GM06990 (cell line): ENCODE measurements around the gene EHD3.

Experiments
- DNase-seq: peaks from one replicate; pipeline ENCODE4 v3.0.0-alpha.2; 2011; ENCODE audit not compliant: insufficient read length; ENCODE audit errors: extremely low read depth
- H3K27me3 ChIP-seq: replicated peaks from 2 replicates; pipeline ENCODE4 v1.6.0; 2011; ENCODE audit warnings: low read length; ENCODE audit not compliant: control insufficient read depth, insufficient read depth
- H3K36me3 ChIP-seq: 2 replicates; pipeline ENCODE4 v1.5.1; 2011; ENCODE audit warnings: low read length; ENCODE audit not compliant: control insufficient read depth, insufficient read depth
- H3K4me3 ChIP-seq: replicated peaks from 2 replicates; pipeline ENCODE4 v1.5.1; 2011; ENCODE audit warnings: low read depth, mild to moderate bottlenecking, control low read depth, low read length
- TF ChIP-seq, protein P1 (sequence below): IDR thresholded peaks from 2 replicates; pipeline ENCODE4 v1.5.1; 2011; ENCODE audit warnings: low read length, control low read depth, mild to moderate bottlenecking, inconsistent platforms; ENCODE audit not compliant: insufficient read depth, poor library complexity, severe bottlenecking

EHD3 gene

DNA sequence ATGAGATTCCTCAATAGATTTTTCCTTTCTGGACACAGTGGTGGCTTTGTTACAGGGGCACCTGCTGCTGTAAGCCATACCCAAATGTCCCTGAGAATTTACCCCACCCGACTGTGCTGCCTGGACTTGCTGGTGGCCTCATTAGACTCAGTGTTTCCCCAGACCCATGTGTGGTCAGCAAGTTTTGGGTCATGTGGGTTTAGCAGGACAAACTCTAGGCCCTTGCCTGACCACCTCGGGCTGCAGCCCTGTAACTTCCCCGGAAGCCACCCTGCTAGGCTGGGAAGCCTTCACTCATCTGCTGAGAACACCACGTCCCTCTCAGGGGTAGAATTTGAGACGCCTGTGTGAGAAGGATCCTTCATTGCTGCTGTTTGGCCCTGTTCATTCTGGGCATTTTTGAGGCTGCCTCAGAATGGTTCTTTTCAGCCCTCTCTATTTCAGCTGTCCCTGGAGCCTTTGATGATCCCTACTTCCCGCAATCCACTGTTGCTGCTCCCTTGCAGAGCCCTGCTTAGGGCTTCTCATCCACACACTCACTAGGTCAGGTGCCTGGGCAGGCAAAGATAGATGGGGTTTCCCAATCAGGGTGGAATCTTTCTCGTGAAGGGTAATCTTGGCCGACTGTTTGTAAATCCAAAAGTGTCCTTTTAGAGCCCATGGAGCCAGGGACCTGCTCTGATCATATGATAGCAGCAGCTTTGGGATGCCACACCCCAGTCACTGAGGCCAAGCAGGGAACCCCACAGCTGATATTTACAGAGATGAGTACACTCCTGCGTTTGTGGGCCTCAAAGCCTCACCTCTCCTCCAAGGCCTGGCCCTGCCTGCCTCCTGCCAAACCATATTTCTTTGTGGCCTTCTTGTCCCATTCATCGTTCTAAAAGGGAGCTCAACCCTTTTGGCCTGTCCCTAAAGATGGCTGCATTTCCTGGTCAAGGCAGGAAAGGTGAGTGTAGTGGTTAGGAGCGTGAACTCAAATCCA is 6.7 kb downstream of the EHD3 start:
- Histone ChIP-seq H3K36me3 (no peaks in the 10 kb centered on the region), H3K27me3 (no peaks in the 10 kb centered on the region), H3K4me3 (no peak overlapping the region)
- TF ChIP-seq, protein P1, sequence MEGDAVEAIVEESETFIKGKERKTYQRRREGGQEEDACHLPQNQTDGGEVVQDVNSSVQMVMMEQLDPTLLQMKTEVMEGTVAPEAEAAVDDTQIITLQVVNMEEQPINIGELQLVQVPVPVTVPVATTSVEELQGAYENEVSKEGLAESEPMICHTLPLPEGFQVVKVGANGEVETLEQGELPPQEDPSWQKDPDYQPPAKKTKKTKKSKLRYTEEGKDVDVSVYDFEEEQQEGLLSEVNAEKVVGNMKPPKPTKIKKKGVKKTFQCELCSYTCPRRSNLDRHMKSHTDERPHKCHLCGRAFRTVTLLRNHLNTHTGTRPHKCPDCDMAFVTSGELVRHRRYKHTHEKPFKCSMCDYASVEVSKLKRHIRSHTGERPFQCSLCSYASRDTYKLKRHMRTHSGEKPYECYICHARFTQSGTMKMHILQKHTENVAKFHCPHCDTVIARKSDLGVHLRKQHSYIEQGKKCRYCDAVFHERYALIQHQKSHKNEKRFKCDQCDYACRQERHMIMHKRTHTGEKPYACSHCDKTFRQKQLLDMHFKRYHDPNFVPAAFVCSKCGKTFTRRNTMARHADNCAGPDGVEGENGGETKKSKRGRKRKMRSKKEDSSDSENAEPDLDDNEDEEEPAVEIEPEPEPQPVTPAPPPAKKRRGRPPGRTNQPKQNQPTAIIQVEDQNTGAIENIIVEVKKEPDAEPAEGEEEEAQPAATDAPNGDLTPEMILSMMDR, result no peak
- no peak for DNase-seq

DNA sequence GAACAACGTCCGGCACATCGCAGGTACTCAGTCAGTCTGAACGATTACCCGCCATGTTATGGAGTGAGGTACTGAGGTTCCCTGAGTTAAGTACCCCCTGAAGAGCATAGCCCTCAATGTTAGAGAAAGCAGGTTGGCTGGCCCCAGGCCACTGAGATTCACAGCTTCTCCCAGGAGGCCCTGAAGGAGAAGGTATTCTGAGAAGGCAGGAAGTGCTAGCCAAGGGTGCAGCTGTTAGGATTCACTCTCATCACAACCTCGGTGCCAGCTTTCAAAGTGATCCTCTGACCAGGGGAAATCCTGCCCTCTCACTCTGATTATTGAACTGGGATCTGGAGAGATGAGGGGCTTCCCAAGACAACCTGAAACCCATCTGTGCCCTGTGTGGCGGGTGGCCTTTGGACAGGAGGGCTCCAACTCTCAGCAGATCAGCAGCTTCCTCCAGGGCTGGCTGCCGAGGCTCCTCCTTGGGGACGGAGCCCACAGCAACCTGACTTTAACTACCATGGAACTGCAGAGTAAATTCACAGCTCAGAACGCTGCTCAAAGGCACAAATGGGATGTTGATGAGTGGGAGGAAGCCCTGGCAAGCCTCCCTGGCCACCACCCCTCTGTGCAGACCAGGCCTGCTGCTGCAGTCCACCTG is 7.8 kb downstream of the EHD3 start:
- TF ChIP-seq, protein P1, result no peak
- H3K36me3 ChIP-seq, result no peaks in the 10 kb centered on the region
- H3K27me3 ChIP-seq, result no peaks in the 10 kb centered on the region
- no peak for DNase-seq
- H3K4me3 ChIP-seq, result no peak overlapping the region

DNA sequence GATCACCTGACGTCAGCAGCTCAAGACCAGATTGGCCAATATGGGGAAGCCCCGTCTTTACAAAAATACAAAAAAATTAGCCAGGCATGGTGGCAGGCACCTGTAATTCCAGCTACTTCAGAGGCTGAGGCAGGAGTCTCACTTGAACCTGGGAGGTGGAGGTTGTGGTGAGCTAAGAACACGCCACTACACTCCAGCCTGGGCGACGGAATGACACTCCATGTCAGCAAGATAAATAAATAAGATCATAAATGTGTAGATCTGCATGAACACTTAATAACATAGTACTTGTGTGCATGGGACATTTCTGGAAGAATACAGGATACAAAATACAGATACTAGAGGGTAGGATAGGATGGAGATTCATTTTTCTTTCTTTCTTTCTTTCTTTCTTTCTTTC is 9.1 kb downstream of the EHD3 start:
- H3K36me3 ChIP-seq, result no peaks in the 10 kb centered on the region
- TF ChIP-seq, protein P1, result no peak
- H3K27me3 ChIP-seq, result no peaks in the 10 kb centered on the region
- H3K4me3 ChIP-seq, result no peak overlapping the region
- DNase-seq, result no peak

DNA sequence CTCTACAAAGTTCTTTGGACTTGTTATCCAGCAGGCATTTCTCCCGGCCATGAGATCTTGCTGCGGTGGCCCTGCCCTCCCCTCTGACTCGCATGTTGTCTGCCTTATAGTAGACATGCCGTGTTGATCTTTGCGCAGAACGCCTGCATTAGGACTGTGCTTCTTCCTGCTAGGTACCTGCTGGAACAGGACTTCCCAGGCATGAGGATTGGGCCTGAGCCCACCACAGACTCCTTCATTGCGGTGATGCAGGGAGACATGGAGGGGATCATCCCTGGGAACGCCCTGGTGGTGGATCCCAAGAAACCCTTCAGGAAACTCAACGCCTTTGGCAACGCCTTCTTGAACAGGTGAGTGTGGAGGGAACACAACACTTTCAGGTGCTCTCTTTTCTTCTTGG is 10.1 kb downstream of the EHD3 start:
- Histone ChIP-seq H3K27me3 (no peaks in the 10 kb centered on the region), H3K4me3 (no peak overlapping the region), H3K36me3 (no peaks in the 10 kb centered on the region)
- TF ChIP-seq, protein P1, result no peak
- DNase-seq, result no peak

- TF ChIP-seq, protein P1, result no peak
- no peaks in the 10 kb centered on the region for H3K27me3 ChIP-seq
- DNase-seq, result no peak
- H3K4me3 ChIP-seq, result no peak overlapping the region
- no peaks in the 10 kb centered on the region for H3K36me3 ChIP-seq
These were observed 12.4 kb downstream of the EHD3 start for GRCh38 chr2:31246184-31246852.
